ENCODE results near the gene DSTYK. TPM values are rescaled to one million over a fixed set of nuclear protein-coding genes. Genes with fewer than 3 reads are reported as not detected.

Gene DSTYK
- total RNA-seq, 4 donors from 2014 or later: 15.3 to 21.3 (median 17.7) TPM

DNA sequence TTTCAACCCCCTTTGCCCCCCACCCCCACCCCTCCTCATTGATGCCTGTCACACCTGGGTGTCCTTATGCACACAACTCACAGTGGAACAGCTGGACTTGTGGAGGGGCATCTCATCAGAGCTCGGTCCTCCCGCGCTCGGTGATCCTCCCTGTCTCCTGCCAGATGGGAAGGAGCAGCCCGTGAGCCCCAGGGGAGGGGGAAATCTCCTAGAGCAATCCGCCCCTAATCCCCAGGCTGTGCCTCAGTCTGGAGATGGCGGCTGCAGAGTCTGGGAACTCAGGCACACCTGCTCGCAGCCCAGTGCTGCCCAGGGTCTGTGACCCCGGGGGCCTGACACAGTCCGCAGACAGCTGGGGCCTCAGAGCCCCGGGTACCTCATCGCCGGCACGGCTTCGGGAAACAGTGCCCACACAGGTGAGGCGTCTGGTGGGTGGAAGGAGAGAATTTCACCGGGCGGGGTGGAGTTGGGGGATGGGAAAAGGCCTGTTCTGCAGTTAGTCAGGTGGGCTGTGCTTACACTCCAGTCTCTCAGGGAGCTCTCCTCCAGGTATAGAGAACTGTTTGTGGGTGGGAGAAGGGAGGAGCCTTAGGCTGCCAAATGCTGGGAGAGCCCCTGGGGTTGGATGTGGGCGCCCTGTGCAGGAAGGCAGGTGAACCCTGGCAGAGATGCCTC, 45.6 kb upstream of the DSTYK start:
- intact Hi-C loops (cut with DNase I; ENCODE audit: low total_unique reads): loop anchor here (2.0 kb wide), 1 partner anchor 272 kb away; no protein-coding TSS in a partner anchor
- no peak for DNase-seq (ENCODE audit: low spot score in 2 of 2)
- 88 to 91% methylated on average over 11 to 19 of the region's 19 CpGs for whole genome bisulfite sequencing, 2 donors
- no peak overlapping the region for H3K4me3 ChIP-seq (ENCODE audit: low read depth, poor library complexity, severe bottlenecking)
- no peak for TF ChIP-seq POLR2A (IDR thresholded peaks at IDR 0.05)

GRCh38 chr1:205255941-205256780, 44.7 kb upstream of the DSTYK start:
- no peak overlapping the region for H3K4me3 ChIP-seq (ENCODE audit: low read depth, poor library complexity, severe bottlenecking)
- intact Hi-C loops (cut with DNase I; ENCODE audit: low total_unique reads): loop anchor here (2.0 kb wide), 1 partner anchor 271 kb away; no protein-coding TSS in a partner anchor
- TF ChIP-seq POLR2A (IDR thresholded peaks at IDR 0.05): no peak
- TF ChIP-seq, protein P1, sequence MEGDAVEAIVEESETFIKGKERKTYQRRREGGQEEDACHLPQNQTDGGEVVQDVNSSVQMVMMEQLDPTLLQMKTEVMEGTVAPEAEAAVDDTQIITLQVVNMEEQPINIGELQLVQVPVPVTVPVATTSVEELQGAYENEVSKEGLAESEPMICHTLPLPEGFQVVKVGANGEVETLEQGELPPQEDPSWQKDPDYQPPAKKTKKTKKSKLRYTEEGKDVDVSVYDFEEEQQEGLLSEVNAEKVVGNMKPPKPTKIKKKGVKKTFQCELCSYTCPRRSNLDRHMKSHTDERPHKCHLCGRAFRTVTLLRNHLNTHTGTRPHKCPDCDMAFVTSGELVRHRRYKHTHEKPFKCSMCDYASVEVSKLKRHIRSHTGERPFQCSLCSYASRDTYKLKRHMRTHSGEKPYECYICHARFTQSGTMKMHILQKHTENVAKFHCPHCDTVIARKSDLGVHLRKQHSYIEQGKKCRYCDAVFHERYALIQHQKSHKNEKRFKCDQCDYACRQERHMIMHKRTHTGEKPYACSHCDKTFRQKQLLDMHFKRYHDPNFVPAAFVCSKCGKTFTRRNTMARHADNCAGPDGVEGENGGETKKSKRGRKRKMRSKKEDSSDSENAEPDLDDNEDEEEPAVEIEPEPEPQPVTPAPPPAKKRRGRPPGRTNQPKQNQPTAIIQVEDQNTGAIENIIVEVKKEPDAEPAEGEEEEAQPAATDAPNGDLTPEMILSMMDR (IDR thresholded peaks at IDR 0.05): peak in 1 of 3 donors; percentile 93
- 43 to 56% methylated on average over 8 of the region's 8 CpGs for WGBS, 2 donors
- peak; percentile 89 to 98 for DNase-seq (ENCODE audit: low spot score in 2 of 2)

- TF ChIP-seq POLR2A (IDR thresholded peaks at IDR 0.05): no peak
- TF ChIP-seq, protein P1 (IDR thresholded peaks at IDR 0.05): no peak
- DNase-seq (ENCODE audit: low spot score in 2 of 2): no peak
- 64 to 68% methylated on average over 5 of the region's 5 CpGs for WGBS, 2 donors
- intact Hi-C loops (cut with DNase I; ENCODE audit: low total_unique reads): no loop called here
- no peak overlapping the region for H3K4me3 ChIP-seq (ENCODE audit: low read depth, poor library complexity, severe bottlenecking)
Measured at GRCh38 chr1:205251576-205251975, 40.1 kb upstream of the DSTYK start.

- no peak for DNase-seq (ENCODE audit: low spot score in 2 of 2)
- no peak for TF ChIP-seq POLR2A (IDR thresholded peaks at IDR 0.05)
- TF ChIP-seq, protein P1 (IDR thresholded peaks at IDR 0.05): no peak
- intact Hi-C loops (cut with DNase I; ENCODE audit: low total_unique reads): no loop called here
- H3K4me3 ChIP-seq (ENCODE audit: low read depth, poor library complexity, severe bottlenecking): no peak overlapping the region
- WGBS, 2 donors: 56 to 71% methylated on average over 6 of the region's 6 CpGs
Measured at GRCh38 chr1:205250699-205251098, 39.2 kb upstream of the DSTYK start.

DNA sequence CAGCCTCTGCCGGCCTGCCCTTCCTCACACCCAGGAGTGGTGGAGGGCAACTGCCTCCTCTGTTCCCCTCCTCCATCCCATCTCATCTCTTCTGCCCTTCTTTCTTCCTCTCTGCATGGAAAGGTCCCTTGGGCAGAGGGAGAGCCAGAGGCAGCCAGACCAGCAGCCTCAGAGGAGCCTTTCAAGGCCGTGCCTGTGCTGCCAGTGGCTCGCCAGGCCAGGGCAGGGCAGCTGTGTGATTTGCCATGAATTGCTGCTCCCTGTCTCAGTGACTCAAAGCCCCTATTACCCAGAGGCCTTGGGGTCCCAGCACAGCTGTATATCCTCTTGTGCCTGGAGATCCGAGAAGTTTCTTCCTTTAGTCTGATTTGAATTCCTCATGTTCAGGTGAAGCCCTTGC, 38.1 kb upstream of the DSTYK start:
- no peak overlapping the region for H3K4me3 ChIP-seq (ENCODE audit: low read depth, poor library complexity, severe bottlenecking)

More for the DNA sequence above, 38.1 kb upstream of the DSTYK start:
- DNase-seq (ENCODE audit: low spot score in 2 of 2): no peak
- 68 to 81% methylated on average over 4 of the region's 4 CpGs for WGBS, 2 donors
- intact Hi-C loops (cut with DNase I; ENCODE audit: low total_unique reads): no loop called here
- no peak for TF ChIP-seq POLR2A (IDR thresholded peaks at IDR 0.05)
- TF ChIP-seq, protein P1 (IDR thresholded peaks at IDR 0.05): no peak
